ENCODE measurements around the gene NPIPB5.
"Not testable (repeated sequence)": the region's sequence is repeated elsewhere in the genome, so short reads cannot be mapped to it uniquely, and the experiment has no call there.

NPIPB5 gene

DNA sequence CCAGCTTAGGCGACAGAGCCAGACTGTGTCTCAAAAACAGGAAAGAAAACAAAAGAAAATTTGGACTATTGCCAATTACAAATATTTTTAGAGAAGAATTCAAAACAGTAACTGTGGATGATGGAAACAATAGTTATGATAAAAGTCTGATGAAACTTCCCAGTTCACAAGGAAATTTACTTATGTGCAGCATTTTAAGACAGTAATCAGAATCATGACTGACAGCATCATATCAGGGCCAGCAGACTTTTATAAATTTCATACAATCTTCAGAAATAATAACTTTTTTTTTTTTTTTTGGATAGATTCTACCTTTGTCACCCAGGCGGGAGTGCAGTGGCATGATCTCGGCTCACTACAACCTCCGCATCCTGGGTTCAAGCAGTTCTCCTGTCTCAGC lies at the start of gene NPIPB5:
NPIPB5 (plus strand) TSS at position 301 of the 400 bp plus-strand sequence. CDS start 2,911 bp downstream, outside the sequence.
- H3K4me3 ChIP-seq (ENCODE audit: low read depth, low read length); H3K36me3 ChIP-seq (ENCODE audit: control insufficient read depth in 2 of 2, insufficient read depth in 1 of 2, low read length in 2 of 2); CTCF ChIA-PET; H3K4me1 ChIP-seq (ENCODE audit: control insufficient read depth, insufficient read depth, low read length); H3K27ac ChIP-seq (ENCODE audit: extremely low read depth, low read depth, low read length); POLR2A ChIA-PET; H3K9me3 ChIP-seq (ENCODE audit: control insufficient read depth, insufficient read depth, low read depth, low read length): not testable (repeated sequence)

DNA sequence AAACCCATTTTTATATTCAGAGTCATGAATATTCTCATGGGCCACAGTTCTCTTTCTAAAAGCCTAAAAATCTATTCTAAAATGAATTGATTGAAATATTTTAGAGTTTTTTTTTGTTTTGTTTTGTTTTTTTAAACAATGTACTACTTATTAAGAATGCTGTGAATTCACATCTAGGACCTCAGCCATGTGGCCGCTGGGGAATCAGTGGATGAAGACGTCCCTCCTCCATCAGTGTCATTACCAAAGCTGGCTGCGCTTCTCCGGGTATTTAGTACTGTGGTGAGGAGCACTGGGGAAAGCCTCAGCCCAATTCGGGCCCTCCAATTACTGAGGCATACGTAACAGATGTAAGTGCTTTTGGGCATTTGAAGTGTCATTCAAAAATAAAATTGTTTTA lies 41.8 kb upstream of the NPIPB5 start:
- H3K4me3 ChIP-seq (ENCODE audit: low read depth, low read length); H3K9me3 ChIP-seq (ENCODE audit: control insufficient read depth, insufficient read depth, low read depth, low read length); H3K27ac ChIP-seq (ENCODE audit: extremely low read depth, low read depth, low read length); POLR2A ChIA-PET; CTCF ChIA-PET; H3K36me3 ChIP-seq (ENCODE audit: control insufficient read depth in 2 of 2, insufficient read depth in 1 of 2, low read length in 2 of 2); H3K4me1 ChIP-seq (ENCODE audit: control insufficient read depth, insufficient read depth, low read length): not testable (repeated sequence)

DNA sequence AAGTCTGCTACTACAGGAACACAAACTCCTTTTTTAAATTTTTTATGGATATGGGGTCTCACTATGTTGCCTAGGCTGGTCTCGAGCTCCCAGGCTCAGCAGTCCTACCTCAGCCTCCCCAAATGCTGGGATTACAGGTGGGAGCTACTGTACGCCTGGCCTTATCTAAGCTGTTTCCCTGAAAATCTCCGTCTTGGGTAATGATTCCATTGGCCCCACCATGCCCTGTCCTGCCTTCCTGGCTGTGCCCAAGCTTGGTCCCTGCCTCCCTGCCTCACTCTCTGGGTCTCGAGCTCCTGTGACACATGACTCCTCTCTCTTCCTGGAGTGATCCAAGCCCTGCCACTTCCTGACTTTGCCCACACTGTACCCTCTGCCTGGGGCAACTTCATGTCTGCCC lies 27.3 kb downstream of the NPIPB5 start:
- H3K4me1 ChIP-seq (ENCODE audit: control insufficient read depth, insufficient read depth, low read length); H3K9me3 ChIP-seq (ENCODE audit: control insufficient read depth, insufficient read depth, low read depth, low read length); H3K4me3 ChIP-seq (ENCODE audit: low read depth, low read length); H3K36me3 ChIP-seq (ENCODE audit: control insufficient read depth in 2 of 2, insufficient read depth in 1 of 2, low read length in 2 of 2); H3K27ac ChIP-seq (ENCODE audit: extremely low read depth, low read depth, low read length); CTCF ChIA-PET; POLR2A ChIA-PET: not testable (repeated sequence)

DNA sequence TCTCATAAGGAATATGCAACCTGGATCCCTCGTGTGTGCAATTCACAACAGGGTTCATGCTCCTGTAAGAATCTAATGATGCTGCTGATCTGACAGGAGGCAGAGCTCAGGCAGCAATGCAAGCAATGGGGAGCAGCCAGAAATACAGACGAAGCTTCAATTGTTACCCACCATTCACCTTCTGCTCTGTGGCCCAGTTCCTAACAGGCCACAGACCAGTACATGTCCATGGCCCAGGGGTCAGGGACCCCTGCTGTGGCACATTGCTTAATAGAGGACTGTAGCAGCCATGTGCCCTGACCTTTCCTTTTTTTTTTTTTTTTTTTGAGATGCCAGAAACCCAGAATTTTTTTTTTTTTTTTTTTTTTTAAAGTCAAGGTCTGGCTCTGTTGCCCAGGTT lies 34.1 kb downstream of the NPIPB5 start:
- H3K4me1 ChIP-seq (ENCODE audit: control insufficient read depth, insufficient read depth, low read length); H3K36me3 ChIP-seq (ENCODE audit: control insufficient read depth in 2 of 2, insufficient read depth in 1 of 2, low read length in 2 of 2); H3K9me3 ChIP-seq (ENCODE audit: control insufficient read depth, insufficient read depth, low read depth, low read length); CTCF ChIA-PET; H3K4me3 ChIP-seq (ENCODE audit: low read depth, low read length); H3K27ac ChIP-seq (ENCODE audit: extremely low read depth, low read depth, low read length): not testable (repeated sequence)
- POLR2A ChIA-PET, result interaction anchor here (0.7 kb wide), 1 partner anchor 403 kb away, joined by 3 read pairs; no protein-coding TSS in a partner anchor

DNA sequence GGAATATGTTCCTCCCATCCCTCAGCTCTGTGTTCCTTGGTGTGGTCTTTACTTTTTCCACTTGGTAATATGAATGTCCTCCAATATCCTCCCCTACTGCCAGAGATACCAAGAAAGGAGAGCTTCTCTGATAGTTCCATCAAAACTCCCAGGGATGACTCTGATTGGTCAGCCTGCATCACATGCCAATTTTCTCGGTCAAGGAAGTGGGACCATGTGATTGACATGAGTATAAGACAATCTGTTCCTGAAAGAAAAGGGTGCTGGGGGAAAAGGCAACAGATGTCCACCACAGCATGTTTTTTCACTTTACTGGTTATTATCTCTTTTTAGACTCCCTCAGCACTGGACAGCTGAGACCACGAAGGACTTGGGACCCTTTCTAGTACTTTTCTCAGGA lies 35.9 kb downstream of the NPIPB5 start:
- H3K4me3 ChIP-seq (ENCODE audit: low read depth, low read length); CTCF ChIA-PET; H3K36me3 ChIP-seq (ENCODE audit: control insufficient read depth in 2 of 2, insufficient read depth in 1 of 2, low read length in 2 of 2); H3K27ac ChIP-seq (ENCODE audit: extremely low read depth, low read depth, low read length); POLR2A ChIA-PET; H3K4me1 ChIP-seq (ENCODE audit: control insufficient read depth, insufficient read depth, low read length); H3K9me3 ChIP-seq (ENCODE audit: control insufficient read depth, insufficient read depth, low read depth, low read length): not testable (repeated sequence)

DNA sequence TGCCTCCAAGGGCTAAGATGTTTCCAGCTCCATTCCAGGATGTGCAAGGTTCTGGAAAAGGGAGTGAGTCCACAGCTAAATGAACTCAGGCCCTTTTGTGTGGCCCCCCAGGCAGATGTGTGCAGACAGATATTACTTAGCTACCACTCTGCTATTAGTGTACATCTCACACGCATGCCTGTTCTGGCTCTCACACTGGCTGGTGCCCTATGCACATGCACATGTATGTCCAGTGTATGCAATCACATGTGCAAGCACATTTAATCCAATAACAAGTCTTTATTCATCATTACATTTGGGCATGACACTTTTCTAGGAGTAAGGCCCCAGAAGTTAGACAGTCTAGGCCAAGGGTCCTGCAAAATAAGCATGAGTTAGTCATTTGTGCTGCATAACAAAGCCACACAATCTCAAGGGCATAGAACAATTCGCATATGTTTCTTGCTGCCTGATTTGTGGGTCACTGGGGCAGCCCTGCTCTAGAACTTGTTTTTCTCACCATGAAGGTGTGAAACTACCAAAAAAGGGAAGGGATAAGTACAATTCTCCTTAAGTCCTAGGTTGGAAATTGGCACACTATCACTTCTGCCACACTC lies 36.6 kb downstream of the NPIPB5 start:
- H3K27ac ChIP-seq (ENCODE audit: extremely low read depth, low read depth, low read length); H3K4me3 ChIP-seq (ENCODE audit: low read depth, low read length); H3K9me3 ChIP-seq (ENCODE audit: control insufficient read depth, insufficient read depth, low read depth, low read length); CTCF ChIA-PET; H3K4me1 ChIP-seq (ENCODE audit: control insufficient read depth, insufficient read depth, low read length); H3K36me3 ChIP-seq (ENCODE audit: control insufficient read depth in 2 of 2, insufficient read depth in 1 of 2, low read length in 2 of 2); POLR2A ChIA-PET: not testable (repeated sequence)

DNA sequence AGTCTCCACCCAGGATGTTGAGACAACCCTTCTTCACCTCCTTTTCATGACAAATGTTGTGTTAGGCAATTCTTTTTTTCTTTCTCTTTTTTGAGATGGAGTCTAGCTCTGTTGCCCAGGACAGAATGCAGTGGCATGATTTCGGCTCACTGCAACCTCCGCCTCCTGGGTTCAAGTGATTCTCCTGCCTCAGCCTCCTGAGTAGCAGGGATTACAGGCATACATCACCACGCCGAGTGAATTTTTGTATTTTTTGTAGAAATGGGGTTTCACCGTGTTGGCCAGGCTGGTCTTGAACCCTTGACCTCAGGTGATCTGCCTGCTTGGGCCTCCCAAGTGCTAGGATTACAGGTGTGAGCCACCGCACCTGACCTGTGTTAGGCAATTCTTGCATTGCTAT lies 39.2 kb downstream of the NPIPB5 start:
- H3K36me3 ChIP-seq (ENCODE audit: control insufficient read depth in 2 of 2, insufficient read depth in 1 of 2, low read length in 2 of 2); CTCF ChIA-PET; H3K27ac ChIP-seq (ENCODE audit: extremely low read depth, low read depth, low read length); H3K4me1 ChIP-seq (ENCODE audit: control insufficient read depth, insufficient read depth, low read length); H3K4me3 ChIP-seq (ENCODE audit: low read depth, low read length); H3K9me3 ChIP-seq (ENCODE audit: control insufficient read depth, insufficient read depth, low read depth, low read length); POLR2A ChIA-PET: not testable (repeated sequence)

DNA sequence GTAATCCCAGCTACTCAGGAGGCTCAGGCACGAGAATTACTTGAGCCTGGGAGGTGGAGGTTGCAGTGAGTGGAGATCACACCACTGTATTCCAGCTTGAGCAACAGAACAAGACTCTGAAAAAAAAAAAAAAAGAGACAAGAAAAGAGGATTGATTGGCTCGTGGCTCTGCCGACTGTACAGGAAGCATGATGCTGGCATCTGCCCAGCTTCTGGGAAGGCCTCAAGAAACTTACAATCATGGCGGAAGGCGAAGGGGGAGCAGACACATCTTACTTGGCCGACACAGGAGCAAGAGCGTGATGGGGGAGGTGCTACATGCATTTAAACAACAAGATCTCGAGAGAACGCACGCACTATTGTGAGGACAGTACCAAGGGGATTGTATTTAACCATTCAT lies 40.5 kb downstream of the NPIPB5 start:
- H3K4me3 ChIP-seq (ENCODE audit: low read depth, low read length); CTCF ChIA-PET; H3K4me1 ChIP-seq (ENCODE audit: control insufficient read depth, insufficient read depth, low read length); H3K27ac ChIP-seq (ENCODE audit: extremely low read depth, low read depth, low read length); POLR2A ChIA-PET; H3K9me3 ChIP-seq (ENCODE audit: control insufficient read depth, insufficient read depth, low read depth, low read length); H3K36me3 ChIP-seq (ENCODE audit: control insufficient read depth in 2 of 2, insufficient read depth in 1 of 2, low read length in 2 of 2): not testable (repeated sequence)

DNA sequence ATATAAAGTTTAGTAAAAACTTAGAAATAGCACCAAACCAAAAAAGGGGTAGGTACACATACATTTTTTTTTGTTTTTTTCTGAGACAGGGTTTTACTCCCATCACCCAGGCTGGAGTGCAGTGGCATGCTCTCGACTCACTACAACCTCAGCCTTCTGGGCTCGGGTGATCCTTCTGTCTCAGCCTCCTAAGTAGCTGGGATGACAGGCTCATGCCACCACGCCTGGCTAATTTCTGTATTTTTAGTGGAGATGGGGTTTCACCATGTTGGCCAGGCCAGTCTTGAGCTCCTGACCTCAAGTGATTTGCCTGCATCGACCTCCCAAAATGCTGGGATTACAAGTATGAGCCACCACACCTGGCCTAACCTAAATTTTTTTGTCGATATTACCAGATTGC lies 41.0 kb downstream of the NPIPB5 start:
- H3K4me1 ChIP-seq (ENCODE audit: control insufficient read depth, insufficient read depth, low read length); H3K9me3 ChIP-seq (ENCODE audit: control insufficient read depth, insufficient read depth, low read depth, low read length); H3K27ac ChIP-seq (ENCODE audit: extremely low read depth, low read depth, low read length); CTCF ChIA-PET; H3K4me3 ChIP-seq (ENCODE audit: low read depth, low read length); H3K36me3 ChIP-seq (ENCODE audit: control insufficient read depth in 2 of 2, insufficient read depth in 1 of 2, low read length in 2 of 2); POLR2A ChIA-PET: not testable (repeated sequence)

DNA sequence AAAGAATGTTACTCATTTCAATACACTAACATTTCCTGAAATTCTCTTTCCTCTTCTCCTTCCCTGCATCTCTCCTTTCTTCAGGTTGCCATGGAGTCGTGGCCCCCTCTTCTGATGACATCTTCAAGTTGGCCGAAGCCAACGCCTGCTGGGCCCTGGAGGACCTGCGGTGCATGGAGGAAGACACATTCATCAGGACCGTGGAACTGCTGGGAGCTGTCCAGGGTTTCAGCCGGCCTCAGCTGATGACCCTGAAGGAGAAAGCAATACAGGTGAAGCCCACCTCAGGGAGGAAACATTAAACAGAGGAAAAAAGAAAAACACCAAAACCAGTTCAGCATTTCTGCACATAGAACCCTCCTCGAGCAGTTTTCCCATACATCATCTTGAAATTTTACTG lies 46.1 kb downstream of the NPIPB5 start:
- H3K36me3 ChIP-seq (ENCODE audit: control insufficient read depth in 2 of 2, insufficient read depth in 1 of 2, low read length in 2 of 2); CTCF ChIA-PET; H3K27ac ChIP-seq (ENCODE audit: extremely low read depth, low read depth, low read length); H3K4me3 ChIP-seq (ENCODE audit: low read depth, low read length); H3K4me1 ChIP-seq (ENCODE audit: control insufficient read depth, insufficient read depth, low read length); POLR2A ChIA-PET; H3K9me3 ChIP-seq (ENCODE audit: control insufficient read depth, insufficient read depth, low read depth, low read length): not testable (repeated sequence)
